BE2C (cell line): Measurements from ENCODE around the gene CCNF.

ENCODE experiments used
- DNase-seq: peaks from one replicate; pipeline ENCODE4 v3.0.0-alpha.2; 2020
- H3K27me3 ChIP-seq: fragments of 250-450 bp; sonication (Bioruptor Pico); 2 replicates; pipeline ENCODE4 v1.5.1; 2020; ENCODE audit warnings: mild to moderate bottlenecking
- H3K36me3 ChIP-seq: fragments of 250-450 bp; sonication (Bioruptor Pico); 2 replicates; pipeline ENCODE4 v1.5.1; 2020; ENCODE audit warnings: mild to moderate bottlenecking
- H3K4me1 ChIP-seq: fragments of 250-450 bp; sonication (Bioruptor Pico); 2 replicates; pipeline ENCODE4 v1.5.1; 2020
- H3K4me3 ChIP-seq: 2 replicates; pipeline ENCODE4 v1.5.1; 2011; ENCODE audit warnings: low read depth, low read length
- H3K9me3 ChIP-seq: fragments of 250-450 bp; sonication (Bioruptor Pico); 2 replicates; pipeline ENCODE4 v1.5.1; 2020
- TF ChIP-seq, protein P1 (sequence below): IDR thresholded peaks from 2 replicates; pipeline ENCODE4 v1.5.1; 2012; ENCODE audit warnings: mild to moderate bottlenecking, low read depth, low read length

Gene CCNF

GRCh38 chr16:2482708-2483534 lies 53.7 kb downstream of the CCNF start:
- TF ChIP-seq, protein P1, sequence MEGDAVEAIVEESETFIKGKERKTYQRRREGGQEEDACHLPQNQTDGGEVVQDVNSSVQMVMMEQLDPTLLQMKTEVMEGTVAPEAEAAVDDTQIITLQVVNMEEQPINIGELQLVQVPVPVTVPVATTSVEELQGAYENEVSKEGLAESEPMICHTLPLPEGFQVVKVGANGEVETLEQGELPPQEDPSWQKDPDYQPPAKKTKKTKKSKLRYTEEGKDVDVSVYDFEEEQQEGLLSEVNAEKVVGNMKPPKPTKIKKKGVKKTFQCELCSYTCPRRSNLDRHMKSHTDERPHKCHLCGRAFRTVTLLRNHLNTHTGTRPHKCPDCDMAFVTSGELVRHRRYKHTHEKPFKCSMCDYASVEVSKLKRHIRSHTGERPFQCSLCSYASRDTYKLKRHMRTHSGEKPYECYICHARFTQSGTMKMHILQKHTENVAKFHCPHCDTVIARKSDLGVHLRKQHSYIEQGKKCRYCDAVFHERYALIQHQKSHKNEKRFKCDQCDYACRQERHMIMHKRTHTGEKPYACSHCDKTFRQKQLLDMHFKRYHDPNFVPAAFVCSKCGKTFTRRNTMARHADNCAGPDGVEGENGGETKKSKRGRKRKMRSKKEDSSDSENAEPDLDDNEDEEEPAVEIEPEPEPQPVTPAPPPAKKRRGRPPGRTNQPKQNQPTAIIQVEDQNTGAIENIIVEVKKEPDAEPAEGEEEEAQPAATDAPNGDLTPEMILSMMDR, result no peak
- Histone ChIP-seq H3K9me3 (no peaks in the 10 kb centered on the region), H3K4me3 (peak overlapping the region; percentile 39), H3K36me3 (peaks cover 8% of the 10 kb centered on the region), H3K27me3 (no peaks in the 10 kb centered on the region), H3K4me1 (peaks cover 33% of the 10 kb centered on the region)
- peak; percentile 83 for DNase-seq

- H3K27me3 ChIP-seq, result no peaks in the 10 kb centered on the region
- no peak for DNase-seq
- no peaks in the 10 kb centered on the region for H3K9me3 ChIP-seq
- no peak overlapping the region for H3K4me3 ChIP-seq
- TF ChIP-seq, protein P1, result no peak
- H3K4me1 ChIP-seq, result peaks cover 35% of the 10 kb centered on the region
- peaks cover 8% of the 10 kb centered on the region for H3K36me3 ChIP-seq
These were observed 55.0 kb downstream of the CCNF start for GRCh38 chr16:2483939-2484897.

DNA sequence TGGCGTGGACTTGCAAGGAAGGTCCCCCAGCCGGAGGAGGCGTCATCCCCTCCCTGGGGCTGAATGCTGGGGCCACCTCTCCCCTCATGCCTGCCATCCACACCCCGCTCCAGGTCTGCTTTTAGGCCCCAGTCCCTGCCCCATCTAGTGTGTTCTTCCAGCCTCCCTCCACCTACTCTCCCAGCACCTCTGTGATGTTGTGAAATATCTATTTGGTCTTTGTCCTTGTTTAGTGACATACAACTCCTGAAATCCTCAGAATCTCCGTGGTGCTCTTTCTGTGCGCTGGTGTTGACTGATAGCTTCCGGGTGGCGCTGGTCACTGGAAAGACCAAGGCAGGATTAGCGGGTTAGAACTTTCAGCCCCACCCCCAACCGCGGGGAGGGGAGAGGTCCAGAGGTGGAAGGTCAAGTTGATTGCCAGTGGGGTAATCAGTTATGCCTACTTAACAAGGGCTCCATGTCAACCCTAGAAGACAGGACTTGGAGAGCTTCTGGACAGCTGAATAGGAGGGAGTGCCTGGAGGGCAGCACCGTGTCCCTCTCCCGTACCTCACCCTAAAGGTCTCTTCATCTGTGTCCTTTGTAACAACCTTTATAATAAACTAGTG lies 55.8 kb downstream of the CCNF start:
- Histone ChIP-seq H3K9me3 (no peaks in the 10 kb centered on the region), H3K36me3 (peaks cover 8% of the 10 kb centered on the region), H3K4me3 (no peak overlapping the region), H3K27me3 (no peaks in the 10 kb centered on the region), H3K4me1 (peaks cover 35% of the 10 kb centered on the region)
- DNase-seq, result no peak
- TF ChIP-seq, protein P1, result no peak

GRCh38 chr16:2485811-2486507 lies 56.7 kb downstream of the CCNF start:
- no peak for DNase-seq
- Histone ChIP-seq H3K9me3 (no peaks in the 10 kb centered on the region), H3K4me3 (no peak overlapping the region), H3K36me3 (peaks cover 10% of the 10 kb centered on the region), H3K4me1 (peaks cover 35% of the 10 kb centered on the region), H3K27me3 (no peaks in the 10 kb centered on the region)
- TF ChIP-seq, protein P1, result no peak

- peak; percentile 69 for DNase-seq
These were observed 57.6 kb downstream of the CCNF start for GRCh38 chr16:2486645-2487516.

More at GRCh38 chr16:2486645-2487516, 57.6 kb downstream of the CCNF start:
- H3K27me3 ChIP-seq, result no peaks in the 10 kb centered on the region
- peaks cover 9% of the 10 kb centered on the region for H3K36me3 ChIP-seq
- TF ChIP-seq, protein P1, result peak; percentile 43
- no peak overlapping the region for H3K4me3 ChIP-seq
- peaks cover 29% of the 10 kb centered on the region for H3K4me1 ChIP-seq
- H3K9me3 ChIP-seq, result no peaks in the 10 kb centered on the region
